Measurements from ENCODE around the gene DGKQ.
A peak's percentile ranks its signal among the peaks of the same experiment; 100 is the strongest.
"Not testable (repeated sequence)": the region's sequence is repeated elsewhere in the genome, so short reads cannot be mapped to it uniquely, and the experiment has no call there.

Gene DGKQ

DNA sequence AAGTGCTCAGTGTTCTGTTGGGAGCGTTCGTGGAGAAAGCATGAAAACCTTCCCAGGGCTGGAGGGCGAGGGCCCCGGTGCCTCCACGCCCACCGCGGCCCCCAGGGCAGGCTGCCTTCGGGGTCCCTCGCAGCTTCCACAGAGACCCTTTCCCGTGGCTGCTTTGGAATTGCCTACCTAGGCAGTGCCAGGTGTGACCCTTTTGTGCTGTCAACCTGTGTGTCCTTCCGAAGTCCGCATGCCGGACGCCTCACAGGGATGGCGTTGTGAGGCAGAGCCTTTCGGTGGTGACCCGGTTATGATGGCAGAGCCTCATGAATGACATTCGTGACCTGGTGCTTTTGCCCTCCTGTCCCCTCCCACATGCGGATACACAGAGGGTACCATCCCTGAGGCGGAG is 23.7 kb downstream of the DGKQ start:
- DNase-seq: no peak

DNA sequence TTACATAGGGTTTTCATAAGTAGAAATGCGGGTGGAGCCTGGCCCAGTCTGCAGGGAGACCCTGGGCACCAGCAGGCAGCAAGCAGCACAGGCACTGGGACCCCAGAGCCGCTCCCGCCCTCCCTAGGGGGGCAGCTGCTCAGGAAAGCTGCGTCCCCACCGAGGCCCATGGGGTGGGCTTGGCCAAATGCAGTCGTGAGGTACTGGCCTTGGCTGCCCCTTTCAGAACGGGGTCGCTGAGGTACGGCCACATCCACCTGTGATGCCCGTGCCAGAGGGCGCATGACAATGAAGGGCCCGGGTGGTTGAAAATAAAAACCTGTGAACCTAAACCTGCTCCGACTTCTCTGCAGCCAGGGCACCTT is 24.5 kb downstream of the DGKQ start:
- DNase-seq: no peak

DNA sequence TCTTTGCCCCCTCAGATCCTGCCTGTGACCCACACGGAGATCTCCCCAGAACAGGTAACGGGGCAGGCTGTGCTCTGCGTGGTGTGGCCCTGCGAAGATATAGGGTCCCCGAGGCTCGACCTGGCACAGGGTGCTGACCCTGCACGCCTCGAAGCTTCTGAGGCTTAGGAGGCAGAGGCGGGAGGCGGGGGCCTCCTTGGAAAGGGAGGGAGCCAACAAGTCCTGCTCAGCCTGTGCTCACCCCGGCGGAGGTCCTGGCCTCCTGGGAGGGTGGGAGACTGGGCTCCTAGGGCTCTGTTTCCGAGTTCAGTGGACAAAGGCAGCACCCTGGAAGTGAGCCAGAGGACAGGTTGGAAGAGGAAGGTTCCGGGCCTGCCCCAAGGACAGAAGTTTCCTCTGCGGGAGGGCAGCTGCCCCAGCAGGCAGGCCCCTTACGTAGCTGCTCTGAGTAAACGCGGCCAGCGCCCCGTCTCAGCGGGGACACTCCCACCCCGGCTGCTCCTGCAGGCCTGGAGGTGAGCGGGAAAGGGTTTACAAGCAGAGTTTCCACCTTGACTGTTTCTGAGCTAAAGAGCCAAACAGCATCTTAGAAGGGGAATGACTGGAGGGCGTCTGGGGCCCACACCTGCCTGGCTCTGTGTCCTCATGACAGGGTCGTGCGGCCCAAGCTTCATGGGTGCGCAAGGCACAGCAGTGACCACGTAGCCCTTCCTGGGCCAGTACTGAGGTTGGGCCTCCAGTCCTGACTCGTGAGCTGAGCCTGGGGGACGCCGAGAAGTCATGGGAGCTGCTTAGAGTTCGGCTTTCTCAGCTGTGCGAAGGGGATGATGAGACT is 25.1 kb downstream of the DGKQ start:
- no peak for DNase-seq

DNA sequence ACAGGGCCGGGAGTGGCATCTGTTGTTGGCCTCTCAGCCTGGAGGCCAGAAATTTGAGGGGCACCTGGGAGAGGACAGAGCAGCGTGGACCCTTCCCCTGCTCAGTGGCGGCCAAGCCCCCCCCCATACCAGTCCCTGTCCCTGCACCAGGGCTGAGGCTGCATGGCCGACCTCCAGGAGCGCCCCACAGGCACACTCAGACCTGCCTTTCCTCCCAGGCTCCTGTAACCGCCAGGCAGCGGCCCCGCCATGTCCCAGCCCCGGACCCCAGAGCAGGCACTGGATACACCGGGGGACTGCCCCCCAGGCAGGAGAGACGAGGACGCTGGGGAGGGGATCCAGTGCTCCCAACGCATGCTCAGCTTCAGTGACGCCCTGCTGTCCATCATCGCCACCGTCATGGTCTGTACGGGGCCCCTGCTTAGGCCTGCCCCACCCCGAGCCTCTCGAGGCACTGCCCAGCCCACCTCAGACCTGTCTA is 25.8 kb downstream of the DGKQ start:
- no peak for DNase-seq

DNA sequence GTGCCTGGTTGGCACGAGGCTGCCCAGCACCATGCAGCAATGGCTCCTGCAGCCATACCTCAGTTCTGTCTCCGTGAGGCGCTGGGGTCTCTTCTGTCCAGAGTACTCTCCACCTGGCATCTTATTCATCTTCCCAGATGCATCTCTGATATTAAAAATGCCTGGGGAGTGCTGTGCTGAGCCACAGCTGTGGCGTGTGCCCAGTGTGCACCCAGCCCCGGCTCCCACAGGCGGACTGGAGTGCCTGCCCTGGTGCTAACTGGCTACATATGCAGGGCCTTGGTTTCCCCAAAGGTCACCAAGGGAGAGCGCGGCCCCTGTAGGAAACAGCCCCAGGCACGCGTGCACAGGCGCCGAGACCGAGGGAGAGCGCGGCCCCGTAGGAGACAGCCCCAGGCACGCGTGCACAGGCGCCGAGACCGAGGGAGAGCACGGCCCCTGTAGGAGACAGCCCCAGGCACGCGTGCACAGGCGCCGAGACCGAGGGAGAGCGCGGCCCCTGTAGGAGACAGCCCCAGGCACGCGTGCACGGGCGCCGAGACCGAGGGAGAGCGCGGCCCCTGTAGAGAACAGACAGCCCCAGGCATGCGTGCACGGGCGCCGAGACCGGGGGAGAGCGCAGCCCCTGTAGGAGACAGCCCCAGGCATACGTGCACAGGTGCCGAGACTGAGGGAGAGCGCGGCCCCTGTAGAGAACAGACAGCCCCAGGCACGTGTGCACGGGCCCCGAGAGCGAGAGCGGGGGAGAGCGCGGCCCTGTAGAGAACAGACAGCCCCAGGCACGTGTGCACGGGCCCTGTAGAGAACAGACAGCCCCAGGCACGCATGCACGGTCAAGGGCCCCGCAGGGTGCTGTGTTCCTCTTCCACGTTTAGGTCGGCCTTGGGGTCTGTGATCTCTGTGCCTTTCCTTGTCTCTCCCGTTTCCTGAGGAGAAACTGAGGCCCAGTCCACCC is 26.6 kb downstream of the DGKQ start:
- DNase-seq: no peak

DNA sequence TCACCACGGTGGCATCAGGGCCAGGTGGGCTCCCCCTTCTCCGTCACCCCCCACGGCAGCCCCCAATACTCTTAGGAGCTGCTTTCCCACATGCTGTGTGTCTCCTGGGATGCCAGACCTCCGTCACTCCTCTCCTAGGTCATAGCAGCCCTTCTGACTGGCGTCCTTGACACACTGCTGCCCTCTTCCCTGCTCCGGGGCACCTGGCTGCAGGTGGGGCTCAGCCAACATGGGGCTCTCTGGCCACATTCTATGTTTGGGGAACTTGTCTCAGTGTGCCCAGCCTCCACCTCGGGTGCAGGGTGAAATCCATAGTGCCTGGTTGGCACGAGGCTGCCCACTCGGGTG is 27.3 kb downstream of the DGKQ start:
- DNase-seq: no peak

DNA sequence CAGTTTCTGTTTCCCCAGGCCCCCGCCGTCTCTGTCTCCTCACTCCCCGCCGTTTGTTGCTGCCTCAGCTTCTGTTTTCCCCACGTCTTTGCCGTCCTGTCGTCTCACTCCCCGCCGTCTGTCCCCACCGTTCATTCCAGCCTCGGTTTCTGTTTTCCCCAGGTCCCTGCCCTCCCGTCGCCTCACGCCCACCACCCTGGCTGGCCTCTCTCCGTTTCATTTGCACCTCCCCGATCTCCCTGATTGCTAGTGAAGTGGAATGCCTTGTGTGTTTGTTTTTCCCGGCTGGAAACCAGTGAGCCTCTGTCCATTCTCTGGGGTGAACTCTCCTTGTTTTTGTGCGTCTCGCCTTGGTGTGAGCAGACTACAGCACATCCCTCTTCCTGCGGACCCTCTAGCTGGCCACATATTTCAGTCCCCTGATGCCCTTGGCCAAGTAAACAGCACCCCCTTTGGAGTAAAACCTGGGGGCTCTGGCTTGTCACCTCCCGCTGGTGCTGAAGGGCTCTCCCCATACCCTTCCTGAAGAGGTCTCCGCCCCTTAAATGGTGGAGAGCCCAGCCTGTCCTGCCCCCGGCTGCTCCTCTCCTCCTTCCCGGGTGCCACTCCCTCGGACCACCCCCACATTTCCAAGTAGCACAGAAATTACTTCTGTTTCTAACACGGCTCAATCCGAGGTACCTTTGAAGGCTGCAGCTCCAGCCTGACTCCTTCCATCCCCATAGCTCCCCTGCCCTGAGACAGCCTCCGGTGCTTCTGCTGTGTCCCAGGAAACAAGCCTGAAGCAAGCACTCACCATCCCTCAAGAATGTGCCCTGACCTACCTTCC is 27.9 kb downstream of the DGKQ start:
- no peak for DNase-seq

DNA sequence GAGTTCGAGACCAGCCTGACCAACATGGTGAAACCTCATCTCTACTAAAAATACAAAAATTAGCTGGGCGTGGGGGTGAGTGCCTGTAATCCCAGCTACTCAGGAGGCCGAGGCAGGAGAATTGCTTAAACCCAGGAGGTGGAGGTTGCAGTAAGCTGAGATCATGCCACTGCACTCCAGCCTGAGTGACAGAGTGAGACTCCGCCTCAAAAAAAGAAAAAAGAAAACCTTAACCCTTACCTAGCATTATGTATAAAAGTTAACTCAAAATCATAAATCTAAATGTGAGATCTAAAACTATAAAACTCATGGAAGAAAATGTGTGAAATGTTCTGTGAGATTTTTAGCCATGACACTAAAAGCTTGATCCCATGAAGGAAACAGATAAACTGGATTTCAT is 33.9 kb downstream of the DGKQ start:
- not testable (repeated sequence) for DNase-seq

DNA sequence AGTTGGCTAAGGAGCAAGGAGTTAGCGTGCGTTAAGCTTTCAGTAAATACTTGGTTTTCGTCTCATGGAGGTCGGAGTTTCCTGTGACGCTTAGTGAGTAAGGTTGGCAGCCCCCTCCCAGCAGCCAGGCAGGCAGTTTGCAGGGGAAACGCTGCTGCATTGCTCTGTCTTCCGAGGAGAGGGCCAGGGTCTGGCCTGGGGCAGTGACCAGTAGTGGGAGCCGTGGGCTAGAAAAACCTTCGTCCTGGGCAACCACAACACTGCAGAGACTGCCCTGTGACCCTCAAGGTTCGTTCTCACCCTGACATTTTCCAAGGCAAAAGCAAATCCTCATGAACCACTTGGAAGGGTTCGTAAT is 40.7 kb downstream of the DGKQ start:
- DNase-seq: no peak

DNA sequence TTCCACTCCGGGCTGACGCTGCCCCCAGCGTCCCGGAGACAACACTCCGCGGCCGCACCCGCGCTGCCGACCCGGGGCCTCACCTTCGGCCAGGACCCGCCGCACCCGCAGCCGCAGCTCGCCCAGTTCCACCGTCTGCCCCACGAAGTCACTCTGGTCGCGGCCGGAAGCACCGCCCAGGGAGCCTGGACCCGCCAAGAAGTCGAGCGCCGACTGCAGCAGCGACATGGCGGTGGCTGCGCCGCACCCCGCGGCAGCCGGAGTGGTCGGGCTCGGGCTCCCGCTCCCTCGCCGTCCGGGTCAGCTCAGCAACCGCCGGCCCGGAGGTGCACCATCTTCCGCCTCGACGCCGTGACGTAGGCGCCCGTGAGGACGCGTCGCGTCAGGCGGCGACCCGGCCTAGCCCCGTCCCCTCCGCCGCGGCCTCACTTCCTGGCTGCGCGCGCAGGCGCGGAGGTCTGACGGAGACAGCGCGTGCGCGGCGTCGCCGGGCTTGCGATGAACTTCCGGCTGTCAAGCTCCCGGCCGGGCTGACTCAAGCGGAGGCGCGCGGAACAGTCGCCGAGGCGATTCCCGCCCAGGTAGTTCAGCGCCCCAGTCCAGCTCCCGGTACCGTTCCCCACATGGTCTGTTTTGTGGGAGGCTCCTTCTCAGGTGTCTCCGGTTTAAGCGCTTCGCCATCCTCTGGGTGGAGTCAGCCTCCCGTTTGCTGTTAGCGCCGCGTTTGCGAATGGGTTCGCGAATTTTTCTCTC is 41.2 kb downstream of the DGKQ start, which contains the start of the genes GAK and TMEM175:
Gene GAK (minus strand): TSS at position 357 of the 753 bp plus-strand sequence. CDS start 129 bp downstream, at position 228.
Gene TMEM175 (plus strand): TSS at position 501 of the 753 bp plus-strand sequence. CDS start 15,280 bp downstream, outside the sequence.
- DNase-seq: peak; percentile 76 to 89

DNA sequence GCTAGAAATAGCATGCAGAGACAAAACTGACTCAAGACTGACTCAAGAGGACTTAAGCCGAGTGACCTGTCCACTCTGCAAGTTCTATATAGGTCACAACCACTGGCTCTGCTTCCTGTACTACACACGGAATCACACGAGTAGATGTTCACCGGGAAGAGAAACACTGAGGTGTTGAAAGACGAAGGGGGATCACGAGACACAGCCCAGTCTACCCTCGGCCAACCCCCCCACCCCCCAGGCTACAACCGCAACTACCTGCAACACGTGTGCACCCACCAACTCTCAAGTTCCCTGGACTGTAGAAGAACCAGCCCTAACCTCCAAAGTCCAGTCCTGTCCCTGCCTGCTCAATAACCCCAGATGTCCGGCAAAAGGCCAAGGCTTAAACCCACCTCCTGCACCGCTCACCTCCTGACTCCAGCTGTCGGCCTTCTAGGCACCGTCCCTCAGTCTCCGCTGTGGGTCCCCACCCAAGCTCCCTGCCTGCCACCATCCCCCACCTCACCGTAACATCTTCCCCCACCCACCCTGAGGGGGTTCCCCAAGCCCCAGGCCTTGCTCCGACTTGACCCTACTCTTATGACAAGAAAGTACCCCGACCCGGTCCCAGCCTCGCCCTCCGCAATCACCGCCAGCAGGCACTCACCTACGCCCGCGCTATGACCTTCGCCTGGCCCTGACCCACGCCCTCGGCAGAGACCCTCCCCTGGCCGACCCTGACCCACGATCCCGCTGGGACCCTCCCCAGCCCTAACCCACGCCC is 42.0 kb downstream of the DGKQ start:
- no peak for DNase-seq

DNA sequence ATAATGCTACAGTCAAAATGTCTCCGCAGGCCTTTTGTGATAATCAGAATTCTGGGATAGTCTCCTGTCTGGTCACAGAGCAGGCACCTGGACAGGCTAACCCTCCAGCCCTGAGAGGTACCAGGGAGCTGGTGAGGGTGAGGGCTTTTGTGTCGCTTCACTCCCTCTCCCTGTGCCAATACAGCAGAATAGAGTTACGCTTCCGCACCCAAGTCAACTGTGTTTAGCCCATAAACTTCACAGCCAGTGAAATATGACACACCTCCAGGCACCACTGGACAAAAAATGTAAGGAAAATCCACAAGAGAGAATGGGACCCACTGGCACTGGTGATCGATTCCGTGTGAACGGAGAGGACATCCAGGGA is 42.6 kb downstream of the DGKQ start:
- no peak for DNase-seq

DNA sequence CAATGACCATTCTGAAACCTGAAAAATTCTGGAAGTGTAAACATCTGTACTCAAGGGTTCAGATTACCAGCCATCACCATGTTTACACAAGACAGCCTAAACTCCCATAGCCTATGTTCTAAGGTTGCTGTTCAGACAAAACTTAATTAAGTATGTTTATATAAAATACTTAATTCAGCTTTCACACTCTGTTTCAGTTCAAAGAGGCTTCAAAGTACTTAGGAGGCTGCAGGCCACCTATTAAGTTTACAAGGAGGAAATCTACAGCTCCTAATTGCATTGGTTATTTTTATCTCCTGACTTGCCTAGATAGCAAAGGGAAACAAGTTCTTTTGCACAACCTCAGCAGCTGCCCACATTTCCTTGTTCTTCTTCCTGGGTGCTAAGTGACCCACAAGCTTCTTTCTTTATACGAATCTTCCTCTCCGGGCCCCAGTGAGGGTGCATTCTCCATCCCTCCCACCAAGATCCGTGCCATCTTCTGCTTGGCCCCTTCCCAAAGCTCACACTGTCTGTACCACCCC is 43.3 kb downstream of the DGKQ start:
- peak; percentile 79 to 80 for DNase-seq

DNA sequence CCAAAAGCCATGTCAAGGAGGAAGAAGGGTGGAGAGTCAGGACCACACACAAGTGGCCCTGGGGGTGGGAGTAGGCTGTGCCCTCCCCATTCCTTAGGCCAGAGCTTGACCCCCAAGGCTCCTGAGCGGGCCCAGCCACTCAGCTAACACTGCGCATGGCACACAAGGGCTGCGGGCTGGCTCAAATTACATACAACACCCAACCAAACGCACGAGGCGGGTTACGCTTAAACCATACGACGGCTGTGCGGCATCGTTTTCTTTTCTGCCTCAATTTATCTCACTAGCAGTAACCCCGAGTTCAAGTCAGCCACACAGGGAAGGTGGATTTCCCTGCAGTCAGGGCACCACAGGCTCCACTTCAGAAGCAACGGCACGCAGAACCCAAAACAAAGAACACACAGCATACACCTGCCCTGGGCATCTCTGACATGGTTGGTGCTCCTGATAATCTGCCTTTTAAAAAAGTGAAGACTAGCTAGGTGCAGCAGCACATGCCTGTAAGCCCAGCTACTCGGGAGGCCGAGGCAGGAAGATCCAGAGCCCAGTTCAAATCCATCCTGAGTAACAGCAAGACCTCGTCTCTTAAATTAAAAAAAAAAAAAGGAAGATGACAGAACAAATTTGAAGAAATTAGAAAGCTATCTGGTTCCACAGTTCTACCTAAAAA is 44.1 kb downstream of the DGKQ start:
- DNase-seq: no peak

DNA sequence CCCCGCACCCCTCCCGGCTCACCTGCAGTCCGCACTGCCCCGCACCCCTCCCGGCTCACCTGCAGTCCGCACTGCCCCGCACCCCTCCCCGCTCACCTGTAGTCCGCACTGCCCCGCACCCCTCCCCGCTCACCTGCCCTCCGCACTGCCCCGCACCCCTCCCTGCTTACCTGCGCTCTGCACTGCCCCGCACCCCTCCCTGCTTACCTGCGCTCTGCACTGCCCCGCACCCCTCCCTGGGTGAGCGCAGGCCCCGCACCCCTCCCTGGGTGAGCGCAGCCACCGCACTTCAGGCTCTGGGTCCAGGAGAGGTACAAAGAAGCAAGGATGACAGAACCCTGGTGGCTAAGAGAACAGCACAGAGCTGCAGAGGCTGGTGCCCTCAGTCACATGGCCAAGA is 45.8 kb downstream of the DGKQ start:
- not testable (repeated sequence) for DNase-seq

DNA sequence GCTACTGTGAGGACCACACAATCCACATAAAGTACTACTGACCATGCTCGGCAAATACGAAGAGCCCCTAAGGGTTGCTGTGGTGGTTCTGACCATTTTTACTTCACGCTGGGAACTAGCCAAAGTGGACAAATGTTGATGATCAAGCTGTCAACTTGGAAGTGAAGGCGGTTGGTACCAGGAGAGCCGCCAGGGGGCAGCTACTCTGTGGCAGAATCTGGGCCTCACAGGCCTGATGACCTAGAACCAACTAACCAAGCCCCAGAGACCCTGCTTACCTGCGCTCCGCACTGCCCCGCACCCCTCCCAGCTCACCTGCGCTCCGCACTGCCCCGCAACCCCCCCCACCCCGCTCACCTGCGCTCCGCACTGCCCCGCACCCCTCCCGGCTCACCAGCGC is 46.8 kb downstream of the DGKQ start:
- DNase-seq: no peak

DNA sequence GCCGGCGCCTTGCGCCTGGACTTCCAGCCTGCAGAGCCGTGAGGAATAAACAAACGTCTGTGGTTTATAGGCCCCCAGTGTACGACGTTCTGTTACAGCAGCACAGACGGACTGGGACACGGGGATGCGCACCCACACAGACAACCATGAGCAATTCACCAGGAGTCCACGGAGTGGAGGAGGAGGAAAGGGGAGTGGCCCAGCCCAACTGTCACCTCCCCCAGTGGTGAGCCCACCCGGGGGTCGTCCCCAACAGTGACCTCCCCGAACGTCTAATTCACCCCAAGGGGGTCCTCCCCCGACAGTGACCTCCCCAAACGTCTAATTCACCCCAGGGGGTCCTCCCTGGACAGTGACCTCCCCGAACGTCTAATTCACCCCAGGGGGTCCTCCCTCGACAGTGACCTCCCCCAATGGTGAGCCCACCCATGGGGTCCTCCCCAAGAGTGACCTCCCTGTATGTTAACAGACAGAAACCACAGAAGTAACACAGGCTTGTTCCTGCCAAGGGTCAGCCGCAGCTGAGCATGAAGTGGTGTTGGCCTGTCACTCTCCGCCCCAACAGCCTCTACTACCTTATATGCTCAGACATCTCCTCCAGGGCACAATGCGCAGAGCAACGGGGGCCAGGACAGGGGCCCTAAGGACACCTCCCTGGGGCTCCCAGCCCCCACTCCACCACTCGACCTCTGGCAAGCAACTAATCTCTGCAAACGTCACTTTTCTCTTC is 47.4 kb downstream of the DGKQ start:
- DNase-seq: no peak

DNA sequence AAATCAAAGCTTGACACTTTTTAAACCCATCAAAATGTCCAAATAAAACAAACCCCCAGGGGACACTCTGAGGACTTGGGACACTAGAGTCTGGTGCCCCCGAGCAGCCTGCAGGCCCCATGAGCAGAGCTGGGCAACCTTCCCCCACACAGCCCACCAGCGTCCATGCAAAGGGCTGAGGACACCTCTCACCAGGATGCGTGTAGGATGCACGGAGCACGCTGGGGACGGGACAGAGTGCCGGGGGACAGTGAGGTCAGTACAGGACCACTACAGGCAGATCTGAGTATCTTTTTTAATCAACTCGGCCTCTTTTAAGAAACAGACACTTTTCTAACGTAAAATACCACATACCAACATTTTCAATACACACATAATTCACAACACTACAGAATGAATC is 48.2 kb downstream of the DGKQ start:
- no peak for DNase-seq
